Measurements from ENCODE around the gene OR2T6. TPM values are rescaled to one million over a fixed set of nuclear protein-coding genes. Genes with fewer than 3 reads are reported as not detected.

The OR2T6 gene, protein sequence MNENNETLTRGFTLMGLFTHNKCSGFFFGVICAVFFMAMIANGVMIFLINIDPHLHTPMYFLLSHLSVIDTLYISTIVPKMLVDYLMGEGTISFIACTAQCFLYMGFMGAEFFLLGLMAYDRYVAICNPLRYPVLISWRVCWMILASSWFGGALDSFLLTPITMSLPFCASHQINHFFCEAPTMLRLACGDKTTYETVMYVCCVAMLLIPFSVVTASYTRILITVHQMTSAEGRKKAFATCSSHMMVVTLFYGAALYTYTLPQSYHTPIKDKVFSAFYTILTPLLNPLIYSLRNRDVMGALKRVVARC
- total RNA-seq (2022) (not detected in 2 replicates), Bru-seq, nascent RNA (not detected), BruChase-seq, experiment 1, labeled RNA remaining after a 6-hour chase (not detected), BruChase-seq, experiment 2, labeled RNA remaining after a 2-hour chase (not detected)
- long read RNA-seq, result 0 reads

DNA sequence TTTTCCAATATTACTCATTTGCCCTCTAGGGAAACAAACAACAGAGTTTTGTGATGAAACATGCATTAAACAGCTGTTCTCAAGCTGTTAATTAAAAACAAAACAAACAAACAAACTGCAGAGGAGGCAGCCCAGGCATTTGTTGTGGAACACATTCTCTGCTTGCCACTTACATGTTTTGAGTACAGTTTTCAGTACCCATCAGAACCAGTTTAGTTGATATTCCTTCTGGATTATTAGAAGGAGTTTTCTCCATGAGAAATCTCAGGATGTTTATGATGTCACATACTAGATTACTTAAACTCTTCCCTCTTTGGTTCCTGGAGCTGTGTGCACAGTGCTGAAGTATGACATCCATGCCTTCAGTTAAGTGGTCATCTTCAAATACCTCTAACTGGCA is at the start of gene OR2T6:
Gene OR2T6, plus strand, starts transcription at position 301 of the 400 bp plus-strand sequence. CDS start 11,863 bp downstream, outside the sequence.
- TF ChIP-seq, protein P1, sequence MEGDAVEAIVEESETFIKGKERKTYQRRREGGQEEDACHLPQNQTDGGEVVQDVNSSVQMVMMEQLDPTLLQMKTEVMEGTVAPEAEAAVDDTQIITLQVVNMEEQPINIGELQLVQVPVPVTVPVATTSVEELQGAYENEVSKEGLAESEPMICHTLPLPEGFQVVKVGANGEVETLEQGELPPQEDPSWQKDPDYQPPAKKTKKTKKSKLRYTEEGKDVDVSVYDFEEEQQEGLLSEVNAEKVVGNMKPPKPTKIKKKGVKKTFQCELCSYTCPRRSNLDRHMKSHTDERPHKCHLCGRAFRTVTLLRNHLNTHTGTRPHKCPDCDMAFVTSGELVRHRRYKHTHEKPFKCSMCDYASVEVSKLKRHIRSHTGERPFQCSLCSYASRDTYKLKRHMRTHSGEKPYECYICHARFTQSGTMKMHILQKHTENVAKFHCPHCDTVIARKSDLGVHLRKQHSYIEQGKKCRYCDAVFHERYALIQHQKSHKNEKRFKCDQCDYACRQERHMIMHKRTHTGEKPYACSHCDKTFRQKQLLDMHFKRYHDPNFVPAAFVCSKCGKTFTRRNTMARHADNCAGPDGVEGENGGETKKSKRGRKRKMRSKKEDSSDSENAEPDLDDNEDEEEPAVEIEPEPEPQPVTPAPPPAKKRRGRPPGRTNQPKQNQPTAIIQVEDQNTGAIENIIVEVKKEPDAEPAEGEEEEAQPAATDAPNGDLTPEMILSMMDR (IDR thresholded peaks at IDR 0.05; ENCODE audit: unreplicated experiment), result no peak
- H3K9me3 Mint-ChIP-seq (ENCODE audit: low read depth, unreplicated experiment), result peaks cover 35% of the 10 kb centered on the region

DNA sequence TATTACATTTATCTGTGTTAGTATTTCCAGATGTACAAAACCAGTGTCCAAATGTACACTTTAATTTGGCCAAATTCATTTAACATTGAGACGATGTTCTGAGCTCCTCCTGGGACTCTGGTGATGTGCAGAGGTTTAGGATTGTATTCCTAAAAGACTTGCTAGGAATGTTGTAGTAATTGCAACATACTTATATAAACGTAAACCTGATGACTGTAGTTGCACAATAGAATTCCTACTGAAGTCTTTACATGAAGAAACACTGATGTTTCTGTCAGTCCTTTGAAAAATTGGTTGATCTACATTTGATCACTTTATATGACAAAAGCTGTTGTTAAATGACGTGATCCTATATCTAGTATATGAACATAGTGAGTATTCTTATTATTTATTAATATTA is 32.1 kb upstream of the OR2T6 start:
- no peaks in the 10 kb centered on the region for H3K27me3 Mint-ChIP-seq (ENCODE audit: unreplicated experiment)
- H3K4me3 Mint-ChIP-seq (ENCODE audit: low read depth, unreplicated experiment), result no peak overlapping the region
- intact Hi-C loops (cut with micrococcal nuclease; ENCODE audit: unreplicated experiment), result no loop called here
- TF ChIP-seq, protein P1 (IDR thresholded peaks at IDR 0.05; ENCODE audit: unreplicated experiment), result no peak
- no peak for DNase-seq
- H3K4me1 Mint-ChIP-seq (ENCODE audit: low read depth, unreplicated experiment), result no peaks in the 10 kb centered on the region
- BruUV-seq (replicated peaks), result no TSS peak
- no peaks in the 10 kb centered on the region for H3K36me3 Mint-ChIP-seq (ENCODE audit: insufficient read depth, unreplicated experiment)
- H3K27ac Mint-ChIP-seq (ENCODE audit: unreplicated experiment), result no peak overlapping the region
- CTCF ChIA-PET, result no interaction called here
- peaks cover 22% of the 10 kb centered on the region for H3K9me3 Mint-ChIP-seq (ENCODE audit: low read depth, unreplicated experiment)

More for the DNA sequence above, at the start of gene OR2T6:
- intact Hi-C loops (cut with micrococcal nuclease; ENCODE audit: unreplicated experiment), result no loop called here
- DNase-seq, result no peak
- no TSS peak for BruUV-seq (replicated peaks)
- H3K4me3 Mint-ChIP-seq (ENCODE audit: low read depth, unreplicated experiment), result no peak within 1 kb of the TSS
- H3K27me3 Mint-ChIP-seq (ENCODE audit: unreplicated experiment), result no peaks in the 10 kb centered on the region
- no peaks in the 10 kb centered on the region for H3K4me1 Mint-ChIP-seq (ENCODE audit: low read depth, unreplicated experiment)
- no peaks in the 10 kb centered on the region for H3K36me3 Mint-ChIP-seq (ENCODE audit: insufficient read depth, unreplicated experiment)
- CTCF ChIA-PET, result no interaction called here
- H3K27ac Mint-ChIP-seq (ENCODE audit: unreplicated experiment), result no peak within 1 kb of the TSS

DNA sequence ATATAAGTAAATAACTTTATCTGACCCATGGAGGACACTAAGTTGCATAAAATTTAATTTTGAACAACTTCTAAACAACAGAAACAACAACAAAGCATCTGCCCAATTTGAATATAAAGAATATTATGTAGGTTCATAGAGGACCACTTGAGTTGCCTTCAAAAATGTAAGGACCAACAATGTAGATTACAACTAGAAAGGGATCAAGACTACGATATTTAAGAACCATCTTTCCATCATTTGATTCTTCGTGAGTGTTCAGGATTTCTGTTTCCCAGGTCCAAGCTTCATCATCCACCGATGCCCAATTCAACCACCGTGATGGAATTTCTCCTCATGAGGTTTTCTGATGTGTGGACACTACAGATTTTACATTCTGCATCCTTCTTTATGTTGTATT is 27.1 kb upstream of the OR2T6 start, which contains the start of gene OR14C36:
Gene OR14C36, plus strand, starts transcription at position 301 of the 400 bp plus-strand sequence. Its CDS starts 0 bp downstream, at position 301.
- Mint-ChIP-seq H3K4me1 (ENCODE audit: low read depth, unreplicated experiment) (no peaks in the 10 kb centered on the region), H3K27ac (ENCODE audit: unreplicated experiment) (no peak within 1 kb of the TSS), H3K4me3 (ENCODE audit: low read depth, unreplicated experiment) (no peak within 1 kb of the TSS), H3K9me3 (ENCODE audit: low read depth, unreplicated experiment) (peaks cover 9% of the 10 kb centered on the region), H3K27me3 (ENCODE audit: unreplicated experiment) (no peaks in the 10 kb centered on the region), H3K36me3 (ENCODE audit: insufficient read depth, unreplicated experiment) (no peaks in the 10 kb centered on the region)
- TF ChIP-seq, protein P1 (IDR thresholded peaks at IDR 0.05; ENCODE audit: unreplicated experiment), result no peak
- intact Hi-C loops (cut with micrococcal nuclease; ENCODE audit: unreplicated experiment), result no loop called here
- BruUV-seq (replicated peaks), result no TSS peak
- CTCF ChIA-PET, result no interaction called here
- no peak for DNase-seq

DNA sequence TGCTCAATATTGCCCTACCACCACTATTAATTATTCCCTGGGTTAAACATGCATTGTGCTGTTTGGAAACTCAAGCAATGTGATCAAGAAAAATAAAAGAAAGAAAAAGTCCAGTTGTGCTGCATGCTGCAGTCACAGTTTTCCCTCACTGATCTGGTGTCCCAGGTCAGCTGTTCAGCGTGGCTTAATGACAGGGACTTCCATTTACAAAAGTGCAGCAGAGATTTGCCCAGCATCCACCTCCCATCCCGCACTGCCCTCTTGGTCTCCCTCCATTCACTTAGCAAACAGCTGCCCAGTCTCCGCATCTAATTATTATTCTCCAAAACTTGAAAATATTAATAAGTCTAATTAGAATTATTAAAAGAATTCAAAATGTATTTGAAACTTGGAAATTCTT is 16.1 kb upstream of the OR2T6 start:
- peaks cover 16% of the 10 kb centered on the region for H3K9me3 Mint-ChIP-seq (ENCODE audit: low read depth, unreplicated experiment)
- intact Hi-C loops (cut with micrococcal nuclease; ENCODE audit: unreplicated experiment), result no loop called here
- H3K27me3 Mint-ChIP-seq (ENCODE audit: unreplicated experiment), result no peaks in the 10 kb centered on the region
- no peak for DNase-seq
- H3K4me1 Mint-ChIP-seq (ENCODE audit: low read depth, unreplicated experiment), result no peaks in the 10 kb centered on the region
- H3K27ac Mint-ChIP-seq (ENCODE audit: unreplicated experiment), result no peak overlapping the region
- H3K4me3 Mint-ChIP-seq (ENCODE audit: low read depth, unreplicated experiment), result no peak overlapping the region
- CTCF ChIA-PET, result no interaction called here
- TF ChIP-seq, protein P1 (IDR thresholded peaks at IDR 0.05; ENCODE audit: unreplicated experiment), result no peak
- no peaks in the 10 kb centered on the region for H3K36me3 Mint-ChIP-seq (ENCODE audit: insufficient read depth, unreplicated experiment)
- no TSS peak for BruUV-seq (replicated peaks)
